Type B pancreatic cell (in vitro differentiated cells): Measurements from ENCODE around the gene BACH2. TPM values are rescaled to one million over a fixed set of nuclear protein-coding genes. Genes with fewer than 3 reads are reported as not detected.

ENCODE experiments used
- DNase-seq: peaks from one replicate; pipeline ENCODE4 v3.0.0; 2021; ENCODE audit warnings: mixed read lengths; ENCODE audit not compliant: unreplicated experiment; ENCODE audit errors: extremely low spot score
- H3K27ac Mint-ChIP-seq: 2 replicates; pipeline ENCODE4 v1.8.0; 2021; ENCODE audit warnings: mild to moderate bottlenecking, mixed read lengths
- H3K27me3 Mint-ChIP-seq: 2 replicates; pipeline ENCODE4 v1.8.0; 2021; ENCODE audit warnings: mixed read lengths
- H3K36me3 Mint-ChIP-seq: 2 replicates; pipeline ENCODE4 v1.8.0; 2021; ENCODE audit warnings: mixed read lengths
- H3K4me1 Mint-ChIP-seq: one replicate; pipeline ENCODE4 v1.8.0; 2021; ENCODE audit warnings: mixed read lengths; ENCODE audit not compliant: unreplicated experiment
- H3K4me3 Mint-ChIP-seq: 2 replicates; pipeline ENCODE4 v1.8.0; 2021; ENCODE audit warnings: mild to moderate bottlenecking, mixed read lengths
- H3K9me3 Mint-ChIP-seq: 2 replicates; pipeline ENCODE4 v1.8.0; 2021; ENCODE audit warnings: mixed read lengths
- CTCF ChIP-seq: fragments of 200-600 bp; sonication (generic); conservative IDR thresholded peaks from 2 replicates; pipeline ENCODE4 v1.5.0; 2021; ENCODE audit warnings: antibody characterized with exemption, mild to moderate bottlenecking
- total RNA-seq: library from RNA; stranded (reverse); gene quantifications from 2 replicates; pipeline ENCODE4 v1.2.1, GENCODE V29; 2021; ENCODE audit warnings: low replicate concordance

The BACH2 gene
- total RNA-seq, 1 donor from 2014 or later: 33.5 TPM

- no peaks in the 10 kb centered on the region for H3K9me3 Mint-ChIP-seq
- H3K4me3 Mint-ChIP-seq: no peak overlapping the region
- no peak for TF ChIP-seq CTCF
- peaks cover 7% of the 10 kb centered on the region for H3K4me1 Mint-ChIP-seq
- H3K27ac Mint-ChIP-seq: no peak overlapping the region
- H3K27me3 Mint-ChIP-seq: no peaks in the 10 kb centered on the region
- H3K36me3 Mint-ChIP-seq: no peaks in the 10 kb centered on the region
- no peak for DNase-seq
These were observed 370.8 kb downstream of the BACH2 start for GRCh38 chr6:89925826-89926225.

GRCh38 chr6:89924231-89924630, 372.4 kb downstream of the BACH2 start:
- Mint-ChIP-seq H3K4me1 (peaks cover 2% of the 10 kb centered on the region), H3K9me3 (no peaks in the 10 kb centered on the region), H3K27ac (no peak overlapping the region), H3K4me3 (no peak overlapping the region), H3K36me3 (no peaks in the 10 kb centered on the region), H3K27me3 (no peaks in the 10 kb centered on the region)
- TF ChIP-seq CTCF: no peak
- no peak for DNase-seq

GRCh38 chr6:89921691-89922090, 375.0 kb downstream of the BACH2 start:
- Mint-ChIP-seq H3K4me1 (no peaks in the 10 kb centered on the region), H3K36me3 (no peaks in the 10 kb centered on the region), H3K4me3 (no peak overlapping the region), H3K9me3 (peaks cover 1% of the 10 kb centered on the region), H3K27me3 (no peaks in the 10 kb centered on the region), H3K27ac (no peak overlapping the region)
- no peak for TF ChIP-seq CTCF
- DNase-seq: no peak

- peaks cover 6% of the 10 kb centered on the region for H3K9me3 Mint-ChIP-seq
- DNase-seq: no peak
- H3K27me3 Mint-ChIP-seq: no peaks in the 10 kb centered on the region
- no peaks in the 10 kb centered on the region for H3K36me3 Mint-ChIP-seq
- no peaks in the 10 kb centered on the region for H3K4me1 Mint-ChIP-seq
- H3K4me3 Mint-ChIP-seq: no peak overlapping the region
- TF ChIP-seq CTCF: no peak
- no peak overlapping the region for H3K27ac Mint-ChIP-seq
These were observed 375.4 kb downstream of the BACH2 start for GRCh38 chr6:89921197-89921596.

GRCh38 chr6:89917801-89918366, 378.8 kb downstream of the BACH2 start:
- Mint-ChIP-seq H3K27ac (no peak overlapping the region), H3K36me3 (no peaks in the 10 kb centered on the region), H3K27me3 (no peaks in the 10 kb centered on the region), H3K4me3 (no peak overlapping the region), H3K4me1 (no peaks in the 10 kb centered on the region), H3K9me3 (peaks cover 7% of the 10 kb centered on the region)
- DNase-seq: no peak
- TF ChIP-seq CTCF: no peak

- Mint-ChIP-seq H3K9me3 (peaks cover 7% of the 10 kb centered on the region), H3K36me3 (no peaks in the 10 kb centered on the region), H3K4me3 (no peak overlapping the region), H3K27me3 (no peaks in the 10 kb centered on the region), H3K27ac (no peak overlapping the region), H3K4me1 (no peaks in the 10 kb centered on the region)
- no peak for TF ChIP-seq CTCF
- no peak for DNase-seq
These were observed 379.4 kb downstream of the BACH2 start for GRCh38 chr6:89917216-89917615.
